Esophagus muscularis mucosa (tissue), 4 donors: ENCODE results near the gene TIMM23. TPM values are rescaled to one million over a fixed set of nuclear protein-coding genes. Genes with fewer than 3 reads are reported as not detected.

ENCODE experiments used
- DNase-seq: peaks from one replicate; pipeline ENCODE4 v3.0.0-alpha.2; 2017; ENCODE audit errors: extremely low spot score
- H3K27ac ChIP-seq, 4 donors: fragments of 200-600 bp; sonication (generic); replicated peaks in 1 of 4; 1 replicate in 3 of 4; 2 replicates in 1 of 4; pipeline ENCODE4 v1.5.1; 2016 to 2019; ENCODE audit warnings: mild to moderate bottlenecking in 1 of 4
- H3K27me3 ChIP-seq, 4 donors: fragments of 200-600 bp; sonication (generic); one replicate each; pipeline versions ENCODE4 v1.5.1 to v1.6.0; 2016 to 2019
- H3K36me3 ChIP-seq, 4 donors: fragments of 200-600 bp; sonication (generic); one replicate each; pipeline ENCODE4 v1.5.1; 2016 to 2019
- H3K4me1 ChIP-seq, 4 donors: fragments of 200-600 bp; sonication (generic); one replicate each; pipeline ENCODE4 v1.5.1; 2016 to 2019
- H3K4me3 ChIP-seq, 4 donors: fragments of 200-600 bp; sonication (generic); 1 replicate in 2 of 4; 2 replicates in 2 of 4; pipeline ENCODE4 v1.5.1; 2016 to 2019; ENCODE audit warnings: mild to moderate bottlenecking in 4 of 4, moderate library complexity in 1 of 4
- H3K9me3 ChIP-seq, 4 donors: fragments of 200-600 bp; sonication (generic); 1 replicate in 3 of 4; 2 replicates in 1 of 4; pipeline ENCODE4 v1.5.1; 2016 to 2019
- CTCF ChIP-seq, 3 experiments: fragments of 200-600 bp in 2 of 3; fragments of 450-650 bp in 1 of 3; sonication (generic) in 2 of 3; IDR thresholded peaks; one replicate each; pipeline ENCODE4 v1.5.1; 2017 to 2019; ENCODE audit warnings: antibody characterized with exemption in 3 of 3, mild to moderate bottlenecking in 2 of 3, moderate library complexity in 1 of 3
- EP300 ChIP-seq: sonication (generic); formaldehyde crosslinking; IDR thresholded peaks from one replicate; pipeline ENCODE4 v1.6.1; 2017; ENCODE audit warnings: antibody characterized with exemption
- POLR2A ChIP-seq: fragments of 450-650 bp; IDR thresholded peaks from one replicate; pipeline ENCODE4 v1.6.1; 2017; ENCODE audit warnings: antibody characterized with exemption, moderate library complexity, mild to moderate bottlenecking, low read depth
- POLR2AphosphoS5 ChIP-seq, 2 donors: sonication (generic); formaldehyde crosslinking; IDR thresholded peaks; one replicate each; pipeline ENCODE4 v1.6.1; 2017; ENCODE audit warnings: antibody characterized with exemption in 2 of 2
- WGBS: methylation state at CpG from one replicate; pipeline ENCODE4 v1.1.5; 2018; 5-methylcytosine and 5-hydroxymethylcytosine counted together
- intact Hi-C: fragments of 100-400 bp; cut with DNase I; formaldehyde crosslinking; loops from one replicate; pipeline ENCODE4 v1.15.1; 2023
- total RNA-seq, 4 donors: library from RNA; depleted of rRNA; stranded (reverse); fragments of >200 nt; gene quantifications; one replicate each; pipeline versions ENCODE4 v1.1.0 to v1.2.1, GENCODE V29; 2016

TIMM23 gene
- total RNA-seq, 4 donors from 2014 or later: 52.9 to 66.9 (median 57.7) TPM

- Histone ChIP-seq H3K27me3 (no peaks in the 10 kb centered on the region), H3K9me3 (no peaks in the 10 kb centered on the region), H3K4me1 (peaks cover 0 to 6% (median 0%) of the 10 kb centered on the region in 4 donors), H3K36me3 (peaks cover 21 to 97% (median 87%) of the 10 kb centered on the region in 4 donors), H3K27ac (no peak overlapping the region), H3K4me3 (no peak overlapping the region)
- DNase-seq: no peak
- WGBS: 88% methylated on average over 9 of the region's 9 CpGs
- intact Hi-C loops: no loop called here
- TF ChIP-seq EP300 (no peak), POLR2A (no peak), CTCF (IDR thresholded peaks at IDR 0.05) (no peak), POLR2AphosphoS5 (IDR thresholded peaks at IDR 0.05) (no peak)
Observed at GRCh38 chr10:46002916-46003693, 30.8 kb downstream of the TIMM23 start.

GRCh38 chr10:46004963-46005362, 32.7 kb downstream of the TIMM23 start:
- no peak overlapping the region for H3K4me3 ChIP-seq
- H3K4me1 ChIP-seq: peaks cover 0 to 9% (median 4%) of the 10 kb centered on the region in 4 donors
- H3K36me3 ChIP-seq: peaks cover 36 to 98% (median 93%) of the 10 kb centered on the region in 4 donors
- intact Hi-C loops: no loop called here
- no peak overlapping the region for H3K27ac ChIP-seq
- no peaks in the 10 kb centered on the region for H3K27me3 ChIP-seq
- no peak for DNase-seq
- no peak for TF ChIP-seq POLR2AphosphoS5 (IDR thresholded peaks at IDR 0.05)
- no peak for TF ChIP-seq EP300
- no peak for TF ChIP-seq CTCF (IDR thresholded peaks at IDR 0.05)
- TF ChIP-seq POLR2A: no peak
- 79% methylated on average over 2 of the region's 2 CpGs for WGBS
- no peaks in the 10 kb centered on the region for H3K9me3 ChIP-seq

- DNase-seq: no peak
- H3K27me3 ChIP-seq: no peaks in the 10 kb centered on the region
- no peaks in the 10 kb centered on the region for H3K9me3 ChIP-seq
- 82% methylated on average over 4 of the region's 4 CpGs for WGBS
- no peak overlapping the region for H3K27ac ChIP-seq
- H3K4me1 ChIP-seq: peaks cover 0 to 9% (median 4%) of the 10 kb centered on the region in 4 donors
- H3K36me3 ChIP-seq: peaks cover 41 to 98% (median 93%) of the 10 kb centered on the region in 4 donors
- H3K4me3 ChIP-seq: no peak overlapping the region
- TF ChIP-seq EP300 (no peak), POLR2AphosphoS5 (IDR thresholded peaks at IDR 0.05) (no peak), POLR2A (no peak), CTCF (IDR thresholded peaks at IDR 0.05) (no peak)
- intact Hi-C loops: no loop called here
Observed at GRCh38 chr10:46005383-46005782, 33.1 kb downstream of the TIMM23 start.

- no peak overlapping the region for H3K4me3 ChIP-seq
- no peaks in the 10 kb centered on the region for H3K9me3 ChIP-seq
- H3K36me3 ChIP-seq: peaks cover 49 to 99% (median 96%) of the 10 kb centered on the region in 4 donors
- peaks cover 0 to 9% (median 4%) of the 10 kb centered on the region in 4 donors for H3K4me1 ChIP-seq
- intact Hi-C loops: no loop called here
- no peak overlapping the region for H3K27ac ChIP-seq
- no peak for DNase-seq
- TF ChIP-seq EP300 (no peak), CTCF (IDR thresholded peaks at IDR 0.05) (no peak), POLR2A (no peak), POLR2AphosphoS5 (IDR thresholded peaks at IDR 0.05) (no peak)
- WGBS: 60% methylated on average over 3 of the region's 3 CpGs
- H3K27me3 ChIP-seq: no peaks in the 10 kb centered on the region
Observed at GRCh38 chr10:46006219-46006618, 33.9 kb downstream of the TIMM23 start.
